Measurements from ENCODE around the gene DHX15.

The DHX15 gene

GRCh38 chr4:24570172-24570571 is 14.2 kb downstream of the DHX15 start:
- no peak for TF ChIP-seq CTCF (IDR thresholded peaks at IDR 0.05; ENCODE audit: extremely low read depth, missing control alignments)
- DNase-seq (ENCODE audit: low spot score) = no peak

GRCh38 chr4:24569662-24570061 is 14.7 kb downstream of the DHX15 start:
- TF ChIP-seq CTCF (IDR thresholded peaks at IDR 0.05; ENCODE audit: extremely low read depth, missing control alignments) = no peak
- no peak for DNase-seq (ENCODE audit: low spot score)

- no peak for TF ChIP-seq CTCF (IDR thresholded peaks at IDR 0.05; ENCODE audit: extremely low read depth, missing control alignments)
- no peak for DNase-seq (ENCODE audit: low spot score)
These were observed 15.9 kb downstream of the DHX15 start for GRCh38 chr4:24568425-24568824.

GRCh38 chr4:24565054-24565453 is 19.3 kb downstream of the DHX15 start:
- TF ChIP-seq CTCF (IDR thresholded peaks at IDR 0.05; ENCODE audit: extremely low read depth, missing control alignments) = no peak
- DNase-seq (ENCODE audit: low spot score) = no peak

GRCh38 chr4:24564488-24564887 is 19.9 kb downstream of the DHX15 start:
- TF ChIP-seq CTCF (IDR thresholded peaks at IDR 0.05; ENCODE audit: extremely low read depth, missing control alignments) = no peak
- DNase-seq (ENCODE audit: low spot score) = no peak

DNA sequence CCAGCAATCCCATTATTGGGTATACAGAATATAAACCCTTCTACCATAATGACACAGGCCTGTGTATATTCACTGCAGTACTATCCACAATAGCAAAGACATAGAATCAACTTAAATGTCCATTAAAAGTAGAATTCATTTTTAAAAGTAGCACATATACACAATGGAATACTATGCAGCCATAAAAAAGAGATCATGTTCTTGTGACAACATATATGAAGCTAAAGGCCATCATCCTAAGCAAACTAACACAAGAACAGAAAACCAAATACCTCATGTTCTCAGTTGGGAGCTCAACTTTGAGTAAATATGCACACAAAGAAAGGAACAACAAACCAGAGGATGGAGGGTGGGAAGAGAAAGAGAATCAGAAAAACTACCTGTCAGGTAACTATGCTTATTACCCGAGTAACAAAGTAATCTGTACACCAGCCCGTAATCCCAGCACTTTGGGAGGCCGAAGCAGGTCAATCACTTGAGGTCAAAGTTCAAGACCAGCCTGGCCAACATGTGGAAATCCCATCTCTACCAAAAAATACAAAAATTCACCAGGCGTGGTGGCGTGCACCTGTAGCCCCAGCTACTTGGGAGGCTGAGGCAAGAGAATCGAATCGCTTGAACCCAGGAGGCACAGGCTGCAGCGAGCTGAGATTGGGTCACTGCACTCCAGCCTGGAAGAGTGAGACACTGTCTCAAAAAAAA is 22.8 kb downstream of the DHX15 start:
- no peak for DNase-seq (ENCODE audit: low spot score)
- TF ChIP-seq CTCF (IDR thresholded peaks at IDR 0.05; ENCODE audit: extremely low read depth, missing control alignments) = no peak

DNA sequence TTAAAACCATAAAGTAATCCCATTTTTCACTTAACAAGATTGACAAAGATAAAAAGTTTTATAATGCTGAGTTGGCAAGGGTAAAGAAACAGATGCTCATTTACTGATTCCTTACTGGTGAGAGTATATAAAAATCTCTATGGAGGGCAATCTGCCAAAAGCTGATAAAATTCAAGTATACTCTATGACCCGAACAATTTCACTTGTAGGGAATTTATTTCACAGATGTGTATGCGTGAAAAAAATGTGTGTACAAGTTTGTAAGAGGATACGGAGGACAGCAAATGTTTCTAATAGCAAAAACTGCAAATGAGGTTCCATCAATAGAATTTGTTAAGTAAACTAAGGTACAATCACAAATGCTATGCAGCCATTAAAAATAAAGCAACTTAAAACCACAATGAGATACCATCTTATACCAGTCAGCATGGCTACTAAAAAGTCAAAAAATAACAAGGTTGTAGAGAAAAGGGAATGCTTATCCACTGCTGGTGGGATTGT is 23.4 kb downstream of the DHX15 start:
- no peak for DNase-seq (ENCODE audit: low spot score)
- no peak for TF ChIP-seq CTCF (IDR thresholded peaks at IDR 0.05; ENCODE audit: extremely low read depth, missing control alignments)

Data from GM20000 (cell line).